MM.1S (cell line): Measurements from ENCODE around the gene RRP1.

ENCODE experiments used
- DNase-seq: peaks from one replicate; pipeline ENCODE4 v3.0.0-alpha.2; 2015
- H2AFZ ChIP-seq: fragments of 300-600 bp; sonication (generic); 2 replicates; pipeline ENCODE4 v1.6.0; 2016; ENCODE audit warnings: antibody characterized with exemption, low read length
- H3F3A ChIP-seq: fragments of 300-600 bp; sonication (generic); 2 replicates; pipeline ENCODE4 v1.6.1; 2016; ENCODE audit warnings: mild to moderate bottlenecking, antibody characterized with exemption, low read length, moderate library complexity, mixed read lengths; ENCODE audit not compliant: insufficient read depth
- H3K27ac ChIP-seq: fragments of 300-600 bp; sonication (generic); 2 replicates; pipeline ENCODE4 v1.5.1; 2016; ENCODE audit warnings: mild to moderate bottlenecking, low read length
- H3K27me3 ChIP-seq: fragments of 300-600 bp; sonication (generic); replicated peaks from 2 replicates; pipeline ENCODE4 v1.6.0; 2016; ENCODE audit warnings: low read length; ENCODE audit not compliant: insufficient read depth
- H3K36me3 ChIP-seq: fragments of 300-600 bp; sonication (generic); replicated peaks from 2 replicates; pipeline ENCODE4 v1.6.1; 2016; ENCODE audit warnings: mild to moderate bottlenecking, low read length, mixed read lengths; ENCODE audit not compliant: insufficient read depth
- H3K4me1 ChIP-seq: fragments of 300-600 bp; sonication (generic); 2 replicates; pipeline ENCODE4 v1.6.1; 2016; ENCODE audit warnings: low read length, mixed read lengths
- H3K4me2 ChIP-seq: fragments of 300-600 bp; sonication (generic); 2 replicates; pipeline ENCODE4 v1.6.0; 2016; ENCODE audit warnings: low read depth, low read length
- H3K4me3 ChIP-seq: fragments of 300-600 bp; sonication (generic); 2 replicates; pipeline ENCODE4 v1.5.1; 2016; ENCODE audit warnings: low read length, mixed read lengths
- H3K79me2 ChIP-seq: fragments of 300-600 bp; sonication (generic); 2 replicates; pipeline ENCODE4 v1.6.1; 2016; ENCODE audit warnings: mixed run types, low read length, mixed read lengths
- H3K9ac ChIP-seq: fragments of 300-600 bp; sonication (generic); 2 replicates; pipeline ENCODE4 v1.6.1; 2016; ENCODE audit warnings: low read length, mixed read lengths
- H3K9me2 ChIP-seq: fragments of 300-600 bp; sonication (generic); replicated peaks from 2 replicates; pipeline ENCODE4 v1.6.1; 2016; ENCODE audit warnings: mild to moderate bottlenecking, low read length, mixed read lengths; ENCODE audit not compliant: insufficient read depth
- H3K9me3 ChIP-seq: fragments of 300-600 bp; sonication (generic); replicated peaks from 2 replicates; pipeline ENCODE4 v1.6.1; 2016; ENCODE audit warnings: mild to moderate bottlenecking, low read length, mixed read lengths; ENCODE audit not compliant: insufficient read depth
- H4K20me1 ChIP-seq: fragments of 300-600 bp; sonication (generic); 2 replicates; pipeline ENCODE4 v1.6.1; 2016; ENCODE audit warnings: mild to moderate bottlenecking, low read length, moderate library complexity, mixed read lengths; ENCODE audit not compliant: insufficient read depth
- CTCF ChIP-seq: fragments of 300-600 bp; sonication (generic); IDR thresholded peaks from 2 replicates; pipeline ENCODE4 v1.5.1; 2016; ENCODE audit warnings: antibody characterized with exemption, low read length, mixed read lengths
- EZH2 ChIP-seq: fragments of 300-600 bp; sonication (generic); optimal IDR thresholded peaks from 2 replicates; pipeline ENCODE3; 2017; ENCODE audit warnings: low read depth, mild to moderate bottlenecking, antibody characterized with exemption, low read length, mixed read lengths
- EZH2phosphoT487 ChIP-seq: fragments of 300-600 bp; sonication (generic); IDR thresholded peaks from 2 replicates; pipeline ENCODE4 v1.6.1; 2018; ENCODE audit warnings: antibody characterized with exemption, low read length

The RRP1 gene

GRCh38 chr21:43848771-43849170 lies 59.4 kb downstream of the RRP1 start:
- no peak overlapping the region for H3K9ac ChIP-seq
- H2AFZ ChIP-seq, result no peak overlapping the region
- H3K27ac ChIP-seq, result no peak overlapping the region
- H3K4me3 ChIP-seq, result no peak overlapping the region
- H3K4me1 ChIP-seq, result no peaks in the 10 kb centered on the region
- no peaks in the 10 kb centered on the region for H4K20me1 ChIP-seq
- TF ChIP-seq EZH2 (no peak), CTCF (no peak), EZH2phosphoT487 (no peak)
- DNase-seq, result no peak
- H3K27me3 ChIP-seq, result no peaks in the 10 kb centered on the region
- H3K9me3 ChIP-seq, result no peaks in the 10 kb centered on the region
- H3K79me2 ChIP-seq, result no peaks in the 10 kb centered on the region
- H3K9me2 ChIP-seq, result no peaks in the 10 kb centered on the region
- H3F3A ChIP-seq, result no peaks in the 10 kb centered on the region
- H3K4me2 ChIP-seq, result no peak overlapping the region
- H3K36me3 ChIP-seq, result no peaks in the 10 kb centered on the region

- Histone ChIP-seq H3K4me1 (peaks cover 1% of the 10 kb centered on the region), H3K9me2 (no peaks in the 10 kb centered on the region), H3K36me3 (no peaks in the 10 kb centered on the region), H3K27me3 (no peaks in the 10 kb centered on the region), H3F3A (no peaks in the 10 kb centered on the region), H3K79me2 (no peaks in the 10 kb centered on the region), H3K4me2 (no peak overlapping the region), H3K27ac (no peak overlapping the region), H3K4me3 (no peak overlapping the region), H2AFZ (no peak overlapping the region), H3K9me3 (no peaks in the 10 kb centered on the region), H3K9ac (no peak overlapping the region), H4K20me1 (no peaks in the 10 kb centered on the region)
- DNase-seq, result no peak
- TF ChIP-seq EZH2 (no peak), CTCF (no peak), EZH2phosphoT487 (no peak)
Measured at GRCh38 chr21:43849532-43850299, 60.3 kb downstream of the RRP1 start.

GRCh38 chr21:43850728-43851295 lies 61.4 kb downstream of the RRP1 start:
- Histone ChIP-seq H3K9me2 (no peaks in the 10 kb centered on the region), H3K27me3 (no peaks in the 10 kb centered on the region), H3K9ac (no peak overlapping the region), H3K4me1 (peaks cover 11% of the 10 kb centered on the region), H3K79me2 (no peaks in the 10 kb centered on the region), H4K20me1 (no peaks in the 10 kb centered on the region), H3K4me3 (no peak overlapping the region), H3K27ac (no peak overlapping the region), H2AFZ (no peak overlapping the region), H3K9me3 (no peaks in the 10 kb centered on the region), H3F3A (no peaks in the 10 kb centered on the region), H3K4me2 (no peak overlapping the region), H3K36me3 (no peaks in the 10 kb centered on the region)
- TF ChIP-seq CTCF, result no peak
- TF ChIP-seq EZH2phosphoT487, result no peak
- TF ChIP-seq EZH2, result no peak
- no peak for DNase-seq
